HEK293T (cell line): Measurements from ENCODE around the gene MAD2L1.

Experiments
- CTCF ChIA-PET: fragments of 350-600 bp; formaldehyde crosslinking; extraction: SDS; loops from one replicate; lab custom pipeline; 2021; ENCODE audit warnings: antibody characterized with exemption, inconsistent platforms; lab: Yijun Ruan, JAX
- POLR2A ChIA-PET: fragments of 350-600 bp; formaldehyde crosslinking; extraction: SDS; loops from one replicate; lab custom pipeline; 2020; ENCODE audit warnings: antibody characterized with exemption, inconsistent platforms; lab: Yijun Ruan, JAX
- DNase-seq: peaks from one replicate; pipeline ENCODE4 v3.0.0; 2012; ENCODE audit warnings: mixed read lengths; ENCODE audit errors: extremely low spot score
- ARNT ChIP-seq: fragments of 450-650 bp; IDR thresholded peaks from 2 replicates; pipeline ENCODE4 v1.6.1; 2017; ENCODE audit warnings: mild to moderate bottlenecking
- BHLHE40 ChIP-seq: fragments of 450-650 bp; IDR thresholded peaks from 2 replicates; pipeline ENCODE4 v1.6.1; 2016; ENCODE audit warnings: mild to moderate bottlenecking, moderate library complexity, borderline replicate concordance
- CTBP1 ChIP-seq: fragments of 450-650 bp; IDR thresholded peaks from 2 replicates; pipeline ENCODE4 v1.6.1; 2016; ENCODE audit warnings: borderline replicate concordance
- ELF4 ChIP-seq: fragments of 450-650 bp; IDR thresholded peaks from 2 replicates; pipeline ENCODE4 v1.6.1; 2017; ENCODE audit warnings: antibody characterized with exemption
- FOXA1 ChIP-seq: fragments of 450-650 bp; IDR thresholded peaks from 2 replicates; pipeline ENCODE4 v1.6.1; 2016; ENCODE audit warnings: mild to moderate bottlenecking
- FOXK2 ChIP-seq: fragments of 450-650 bp; IDR thresholded peaks from 2 replicates; pipeline ENCODE4 v1.6.1; 2016; ENCODE audit warnings: mild to moderate bottlenecking
- FOXM1 ChIP-seq: fragments of 450-650 bp; IDR thresholded peaks from 2 replicates; pipeline ENCODE4 v1.6.1; 2017; ENCODE audit warnings: mild to moderate bottlenecking, borderline replicate concordance
- HDGF ChIP-seq: fragments of 450-650 bp; IDR thresholded peaks from 2 replicates; pipeline ENCODE4 v1.6.1; 2017; ENCODE audit warnings: antibody characterized with exemption, borderline replicate concordance
- L3MBTL2 ChIP-seq: fragments of 450-650 bp; conservative IDR thresholded peaks from 2 replicates; pipeline ENCODE4 v1.6.1; 2016; ENCODE audit warnings: mild to moderate bottlenecking
- LEF1 ChIP-seq: fragments of 450-650 bp; IDR thresholded peaks from 2 replicates; pipeline ENCODE4 v1.6.1; 2017; ENCODE audit warnings: mild to moderate bottlenecking, borderline replicate concordance
- NFRKB ChIP-seq: fragments of 450-650 bp; IDR thresholded peaks from 2 replicates; pipeline ENCODE4 v1.6.1; 2016; ENCODE audit warnings: mild to moderate bottlenecking, moderate library complexity
- SP1 ChIP-seq: fragments of 450-650 bp; IDR thresholded peaks from 2 replicates; pipeline ENCODE4 v1.6.1; 2017
- SUZ12 ChIP-seq: fragments of 450-650 bp; IDR thresholded peaks from 2 replicates; pipeline ENCODE4 v1.6.1; 2016; ENCODE audit warnings: mild to moderate bottlenecking
- TARDBP ChIP-seq: fragments of 450-650 bp; IDR thresholded peaks from 2 replicates; pipeline ENCODE4 v1.6.1; 2016
- ZNF384 ChIP-seq: fragments of 450-650 bp; IDR thresholded peaks from 2 replicates; pipeline ENCODE4 v1.6.1; 2016
- TF ChIP-seq, protein P1 (sequence below): fragments of 450-650 bp; IDR thresholded peaks from 2 replicates; pipeline ENCODE4 v1.6.1; 2016

The MAD2L1 gene

DNA sequence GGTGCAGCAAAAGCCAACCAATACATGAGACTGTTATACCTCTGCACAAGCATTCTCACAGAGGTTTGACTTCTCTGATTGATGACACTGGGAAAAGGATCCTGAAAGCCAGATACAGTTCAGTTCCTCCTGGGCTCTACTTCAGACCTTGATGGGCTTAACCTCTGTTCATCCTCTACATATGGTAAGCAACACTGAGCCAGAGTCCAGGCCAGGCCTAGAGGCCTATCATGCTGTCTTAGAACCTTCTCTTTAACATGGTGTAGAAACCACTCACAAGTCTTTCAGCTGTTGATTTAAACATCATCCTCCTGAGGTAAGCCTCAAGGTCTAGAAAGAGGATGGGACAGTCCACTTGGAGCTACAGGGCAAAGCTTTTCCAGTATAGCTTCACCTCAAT, 9.2 kb downstream of the MAD2L1 start:
- no peak for DNase-seq
- ChIA-PET POLR2A (interaction anchor here (1.8 kb wide), 1 partner anchor 9 kb away, joined by 6 read pairs; the partner anchor contains the start of gene MAD2L1), CTCF (no interaction called here)
- TF ChIP-seq FOXK2 (no peak), SP1 (no peak), LEF1 (no peak), L3MBTL2 (no peak), CTBP1 (no peak), ARNT (no peak), TARDBP (no peak), NFRKB (no peak), ELF4 (no peak), BHLHE40 (no peak)

DNA sequence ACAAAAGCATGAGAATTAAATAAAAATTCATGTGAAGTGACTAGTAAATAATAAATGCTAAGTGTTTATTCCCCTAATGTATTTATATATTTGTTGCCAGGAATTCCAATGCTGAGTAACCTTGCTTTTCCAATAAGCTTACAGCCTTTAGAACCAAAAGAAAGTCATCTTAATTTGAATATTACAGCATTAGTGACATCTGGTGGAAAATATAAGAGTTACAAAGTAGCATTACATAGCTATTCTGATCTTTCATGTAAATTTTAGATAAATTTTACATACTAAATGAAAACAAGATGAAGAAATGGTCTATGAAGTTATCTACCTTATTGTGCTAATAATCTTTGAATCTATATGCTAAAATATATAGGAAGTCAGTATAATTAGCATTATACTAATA, 10.4 kb downstream of the MAD2L1 start:
- no peak for TF ChIP-seq ELF4
- no peak for TF ChIP-seq BHLHE40
- no peak for TF ChIP-seq NFRKB
- TF ChIP-seq CTBP1 = no peak
- no peak for TF ChIP-seq SP1
- no peak for TF ChIP-seq L3MBTL2
- TF ChIP-seq ARNT = no peak
- no peak for TF ChIP-seq FOXM1
- TF ChIP-seq SUZ12 = no peak
- no peak for TF ChIP-seq LEF1
- TF ChIP-seq, protein P1, sequence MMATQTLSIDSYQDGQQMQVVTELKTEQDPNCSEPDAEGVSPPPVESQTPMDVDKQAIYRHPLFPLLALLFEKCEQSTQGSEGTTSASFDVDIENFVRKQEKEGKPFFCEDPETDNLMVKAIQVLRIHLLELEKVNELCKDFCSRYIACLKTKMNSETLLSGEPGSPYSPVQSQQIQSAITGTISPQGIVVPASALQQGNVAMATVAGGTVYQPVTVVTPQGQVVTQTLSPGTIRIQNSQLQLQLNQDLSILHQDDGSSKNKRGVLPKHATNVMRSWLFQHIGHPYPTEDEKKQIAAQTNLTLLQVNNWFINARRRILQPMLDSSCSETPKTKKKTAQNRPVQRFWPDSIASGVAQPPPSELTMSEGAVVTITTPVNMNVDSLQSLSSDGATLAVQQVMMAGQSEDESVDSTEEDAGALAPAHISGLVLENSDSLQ = no peak
- no peak for TF ChIP-seq ZNF384
- no peak for TF ChIP-seq HDGF
- TF ChIP-seq TARDBP = no peak
- TF ChIP-seq FOXK2 = no peak
- no peak for TF ChIP-seq FOXA1
- ChIA-PET POLR2A (no interaction called here), CTCF (interaction anchor here (0.8 kb wide), 2 partner anchors 378 to 427 kb away, joined by 3 read pairs; no protein-coding TSS in a partner anchor)
- no peak for DNase-seq

DNA sequence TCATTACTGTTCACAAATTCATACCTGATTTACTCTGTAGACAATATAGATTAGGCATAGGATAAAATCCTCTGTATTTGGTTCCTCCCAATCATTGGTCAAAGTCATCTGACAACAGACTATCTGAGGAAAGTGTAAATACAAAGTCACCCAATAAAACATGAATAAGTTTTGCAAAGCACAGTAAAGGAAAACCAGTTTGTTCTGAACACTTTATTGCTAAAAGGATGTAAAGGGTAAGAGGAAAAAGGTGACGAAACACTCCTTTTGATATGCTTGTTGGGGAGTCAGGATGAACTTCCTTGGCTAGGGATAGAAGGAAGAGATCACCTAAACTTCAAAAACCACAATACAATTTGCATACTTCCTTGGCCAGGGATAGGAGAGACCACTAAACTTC, 10.9 kb downstream of the MAD2L1 start:
- no peak for DNase-seq
- TF ChIP-seq TARDBP (no peak), SP1 (no peak), FOXK2 (no peak), ARNT (no peak), FOXA1 (no peak), CTBP1 (no peak), L3MBTL2 (no peak), HDGF (no peak)
- POLR2A ChIA-PET = no interaction called here
- CTCF ChIA-PET = interaction anchor here (0.8 kb wide), 1 partner anchor 426 kb away, joined by 3 read pairs; no protein-coding TSS in a partner anchor

DNA sequence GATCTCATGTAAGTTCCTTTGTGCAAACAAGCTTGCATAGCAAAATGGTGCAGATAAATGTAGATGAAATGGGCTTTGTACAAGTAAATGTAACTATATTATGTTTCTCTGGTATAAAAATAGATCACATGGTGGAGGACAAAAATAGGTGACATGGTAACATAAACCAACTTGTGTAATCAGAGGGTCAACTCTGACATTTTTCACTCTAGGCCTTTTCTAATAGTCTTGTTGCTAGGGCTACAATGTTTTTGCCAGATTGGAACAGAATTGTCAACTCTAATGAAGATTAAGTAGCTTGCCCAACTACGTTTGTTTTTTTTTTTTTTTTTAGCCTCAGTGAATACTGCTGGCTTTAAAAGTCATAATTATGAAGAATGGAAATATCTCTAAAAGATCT, 11.5 kb downstream of the MAD2L1 start:
- no peak for DNase-seq
- POLR2A ChIA-PET = no interaction called here
- TF ChIP-seq FOXA1 (no peak), L3MBTL2 (no peak), CTBP1 (no peak), FOXM1 (no peak), ZNF384 (0 out of 2 replicates have a peak, but pooled peaks have one; percentile 10), LEF1 (no peak)
- TF ChIP-seq, protein P1 = no peak
- CTCF ChIA-PET = no interaction called here

DNA sequence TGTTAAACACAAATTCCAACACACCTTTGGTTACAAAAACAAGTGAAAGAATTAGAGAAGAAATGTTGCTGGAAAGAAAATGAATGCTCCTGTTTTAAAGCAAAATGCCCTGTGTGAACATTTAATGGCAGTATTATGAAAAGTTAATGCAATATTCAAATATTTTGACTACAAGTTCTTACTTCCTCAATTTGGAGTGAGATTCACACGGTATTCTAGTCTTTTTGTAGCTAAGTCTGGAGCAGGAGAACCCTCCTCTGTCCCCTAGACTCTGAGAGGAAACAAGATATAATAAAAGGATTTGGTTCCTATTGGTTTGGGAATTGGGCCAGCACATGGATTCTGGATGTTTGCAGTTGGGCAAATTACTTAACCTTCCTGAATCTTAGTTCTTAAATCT, 12.7 kb downstream of the MAD2L1 start:
- no peak for TF ChIP-seq ARNT
- TF ChIP-seq LEF1 = no peak
- TF ChIP-seq FOXM1 = no peak
- TF ChIP-seq TARDBP = no peak
- no peak for TF ChIP-seq HDGF
- TF ChIP-seq L3MBTL2 = no peak
- TF ChIP-seq ZNF384 = no peak
- TF ChIP-seq, protein P1 = no peak
- TF ChIP-seq CTBP1 = no peak
- TF ChIP-seq FOXK2 = no peak
- no peak for TF ChIP-seq BHLHE40
- no peak for TF ChIP-seq SUZ12
- TF ChIP-seq SP1 = no peak
- no peak for TF ChIP-seq ELF4
- no peak for TF ChIP-seq NFRKB
- TF ChIP-seq FOXA1 = no peak
- no peak for DNase-seq
- ChIA-PET POLR2A (no interaction called here), CTCF (interaction anchor here (0.6 kb wide), 1 partner anchor 13 kb away, joined by 3 read pairs; no protein-coding TSS in a partner anchor)

DNA sequence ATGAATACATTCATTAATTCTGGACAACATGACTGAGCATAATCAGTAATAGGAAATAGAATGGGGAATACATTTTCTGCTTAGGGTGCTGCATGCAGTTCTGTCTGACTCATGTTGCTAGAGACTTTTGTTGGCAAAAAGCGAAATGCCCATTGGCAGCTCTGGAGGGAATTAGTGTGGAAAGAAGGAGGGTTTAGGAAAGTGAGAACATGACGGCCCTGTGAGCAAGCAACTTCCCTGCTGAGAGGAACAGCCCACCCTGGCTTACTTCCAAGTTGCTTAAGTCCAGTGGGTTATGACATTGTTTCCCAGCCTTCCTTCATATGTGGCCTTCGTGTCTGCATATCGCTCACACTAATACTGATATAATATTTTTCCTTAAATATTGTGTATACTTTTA, 13.8 kb downstream of the MAD2L1 start:
- CTCF ChIA-PET = interaction anchor here (0.6 to 1.1 kb wide), 2 partner anchors 9 to 489 kb away, joined by 3 read pairs; no protein-coding TSS in a partner anchor
- no peak for DNase-seq
- POLR2A ChIA-PET = no interaction called here
- TF ChIP-seq SP1 (no peak), LEF1 (no peak), FOXK2 (no peak), BHLHE40 (no peak), FOXM1 (no peak), HDGF (no peak), L3MBTL2 (no peak), ARNT (no peak), CTBP1 (no peak), FOXA1 (no peak), NFRKB (no peak), TARDBP (no peak)
- TF ChIP-seq, protein P1 = no peak
